Measurements from ENCODE around the gene CASKIN2.

Gene CASKIN2

DNA sequence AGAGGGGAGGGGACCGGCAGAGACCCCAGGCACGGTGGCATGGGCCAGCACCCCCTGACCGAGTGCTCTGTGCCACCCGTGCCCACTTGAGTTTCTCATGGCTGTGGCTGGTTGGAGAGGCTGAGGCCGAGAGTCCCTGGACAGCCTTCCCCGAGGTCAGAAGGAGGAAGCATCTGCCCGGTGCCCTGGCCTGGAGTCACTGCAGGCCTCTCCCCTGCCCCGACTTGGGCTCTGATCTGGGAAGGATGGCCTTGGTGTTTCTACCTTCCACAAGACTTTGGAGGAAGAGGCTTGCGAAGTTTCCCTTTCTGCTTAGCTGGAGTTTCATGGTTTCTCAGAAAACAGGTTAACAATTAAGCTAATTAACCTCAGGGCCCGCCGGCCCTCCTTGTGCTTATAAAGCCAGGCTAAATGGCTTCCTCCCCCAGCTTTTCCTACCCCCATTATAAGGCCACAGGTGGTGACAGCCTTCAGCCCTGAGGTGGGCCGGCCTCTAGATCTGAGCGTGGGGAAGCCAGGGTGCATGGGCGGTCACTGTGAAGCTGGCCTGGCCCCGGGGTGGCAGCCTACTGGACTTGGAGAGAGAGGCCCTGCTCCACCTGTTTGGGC lies 27.5 kb upstream of the CASKIN2 start:
- TF ChIP-seq, protein P1, sequence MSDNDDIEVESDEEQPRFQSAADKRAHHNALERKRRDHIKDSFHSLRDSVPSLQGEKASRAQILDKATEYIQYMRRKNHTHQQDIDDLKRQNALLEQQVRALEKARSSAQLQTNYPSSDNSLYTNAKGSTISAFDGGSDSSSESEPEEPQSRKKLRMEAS (IDR thresholded peaks at IDR 0.05) = no peak
- TF ChIP-seq TEAD4 (IDR thresholded peaks at IDR 0.05) = no peak
- TF ChIP-seq, protein P2, sequence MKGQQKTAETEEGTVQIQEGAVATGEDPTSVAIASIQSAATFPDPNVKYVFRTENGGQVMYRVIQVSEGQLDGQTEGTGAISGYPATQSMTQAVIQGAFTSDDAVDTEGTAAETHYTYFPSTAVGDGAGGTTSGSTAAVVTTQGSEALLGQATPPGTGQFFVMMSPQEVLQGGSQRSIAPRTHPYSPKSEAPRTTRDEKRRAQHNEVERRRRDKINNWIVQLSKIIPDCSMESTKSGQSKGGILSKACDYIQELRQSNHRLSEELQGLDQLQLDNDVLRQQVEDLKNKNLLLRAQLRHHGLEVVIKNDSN (IDR thresholded peaks at IDR 0.05) = no peak
- no peak for TF ChIP-seq FOXM1 (IDR thresholded peaks at IDR 0.05; ENCODE audit: borderline replicate concordance, low read depth)
- no peak for TF ChIP-seq TAF1 (IDR thresholded peaks at IDR 0.05; ENCODE audit: low read depth)
- TF ChIP-seq EP300 (IDR thresholded peaks at IDR 0.05; ENCODE audit: borderline replicate concordance) = no peak
- no peak for TF ChIP-seq YY1 (IDR thresholded peaks at IDR 0.05; ENCODE audit: low read depth)
- no peak for TF ChIP-seq NFIC (IDR thresholded peaks at IDR 0.05)
- TF ChIP-seq CEBPB (IDR thresholded peaks at IDR 0.05) = no peak
- TF ChIP-seq CREB1 (IDR thresholded peaks at IDR 0.05; ENCODE audit: low read depth) = no peak
- TF ChIP-seq, protein P3, sequence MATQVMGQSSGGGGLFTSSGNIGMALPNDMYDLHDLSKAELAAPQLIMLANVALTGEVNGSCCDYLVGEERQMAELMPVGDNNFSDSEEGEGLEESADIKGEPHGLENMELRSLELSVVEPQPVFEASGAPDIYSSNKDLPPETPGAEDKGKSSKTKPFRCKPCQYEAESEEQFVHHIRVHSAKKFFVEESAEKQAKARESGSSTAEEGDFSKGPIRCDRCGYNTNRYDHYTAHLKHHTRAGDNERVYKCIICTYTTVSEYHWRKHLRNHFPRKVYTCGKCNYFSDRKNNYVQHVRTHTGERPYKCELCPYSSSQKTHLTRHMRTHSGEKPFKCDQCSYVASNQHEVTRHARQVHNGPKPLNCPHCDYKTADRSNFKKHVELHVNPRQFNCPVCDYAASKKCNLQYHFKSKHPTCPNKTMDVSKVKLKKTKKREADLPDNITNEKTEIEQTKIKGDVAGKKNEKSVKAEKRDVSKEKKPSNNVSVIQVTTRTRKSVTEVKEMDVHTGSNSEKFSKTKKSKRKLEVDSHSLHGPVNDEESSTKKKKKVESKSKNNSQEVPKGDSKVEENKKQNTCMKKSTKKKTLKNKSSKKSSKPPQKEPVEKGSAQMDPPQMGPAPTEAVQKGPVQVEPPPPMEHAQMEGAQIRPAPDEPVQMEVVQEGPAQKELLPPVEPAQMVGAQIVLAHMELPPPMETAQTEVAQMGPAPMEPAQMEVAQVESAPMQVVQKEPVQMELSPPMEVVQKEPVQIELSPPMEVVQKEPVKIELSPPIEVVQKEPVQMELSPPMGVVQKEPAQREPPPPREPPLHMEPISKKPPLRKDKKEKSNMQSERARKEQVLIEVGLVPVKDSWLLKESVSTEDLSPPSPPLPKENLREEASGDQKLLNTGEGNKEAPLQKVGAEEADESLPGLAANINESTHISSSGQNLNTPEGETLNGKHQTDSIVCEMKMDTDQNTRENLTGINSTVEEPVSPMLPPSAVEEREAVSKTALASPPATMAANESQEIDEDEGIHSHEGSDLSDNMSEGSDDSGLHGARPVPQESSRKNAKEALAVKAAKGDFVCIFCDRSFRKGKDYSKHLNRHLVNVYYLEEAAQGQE (IDR thresholded peaks at IDR 0.05; ENCODE audit: low read depth) = no peak
- TF ChIP-seq TCF12 (IDR thresholded peaks at IDR 0.05; ENCODE audit: low read depth) = no peak
- TF ChIP-seq RAD21 (IDR thresholded peaks at IDR 0.05; ENCODE audit: low read depth) = no peak
- no peak for TF ChIP-seq EGR1 (IDR thresholded peaks at IDR 0.05)
- TF ChIP-seq ZBTB7A (IDR thresholded peaks at IDR 0.05; ENCODE audit: low read depth) = no peak

DNA sequence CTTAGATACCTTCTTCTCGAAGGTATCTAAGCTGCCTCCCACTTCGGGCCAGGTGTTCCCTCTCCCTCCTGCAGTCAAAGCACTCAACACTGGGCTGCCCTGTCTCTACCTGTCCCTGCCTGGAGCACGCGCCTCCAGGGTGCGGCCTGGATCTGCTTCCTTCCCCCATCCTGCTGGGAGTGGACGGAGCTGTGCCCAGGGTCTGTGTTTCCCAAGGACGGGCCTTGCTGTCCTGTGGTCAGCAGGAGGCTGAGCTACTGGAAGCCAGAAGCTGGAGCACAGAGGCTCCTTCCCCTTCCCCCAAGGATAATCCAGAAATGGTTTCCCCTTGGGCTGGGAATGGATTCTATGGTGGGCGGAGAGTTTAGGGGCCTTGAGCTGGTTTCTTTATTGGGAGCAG lies 26.9 kb upstream of the CASKIN2 start:
- TF ChIP-seq, protein P1 (IDR thresholded peaks at IDR 0.05) = no peak
- TF ChIP-seq CEBPB (IDR thresholded peaks at IDR 0.05) (no peak), CREB1 (IDR thresholded peaks at IDR 0.05; ENCODE audit: low read depth) (no peak), NFIC (IDR thresholded peaks at IDR 0.05) (no peak), EP300 (IDR thresholded peaks at IDR 0.05; ENCODE audit: borderline replicate concordance) (no peak), YY1 (IDR thresholded peaks at IDR 0.05; ENCODE audit: low read depth) (no peak)

DNA sequence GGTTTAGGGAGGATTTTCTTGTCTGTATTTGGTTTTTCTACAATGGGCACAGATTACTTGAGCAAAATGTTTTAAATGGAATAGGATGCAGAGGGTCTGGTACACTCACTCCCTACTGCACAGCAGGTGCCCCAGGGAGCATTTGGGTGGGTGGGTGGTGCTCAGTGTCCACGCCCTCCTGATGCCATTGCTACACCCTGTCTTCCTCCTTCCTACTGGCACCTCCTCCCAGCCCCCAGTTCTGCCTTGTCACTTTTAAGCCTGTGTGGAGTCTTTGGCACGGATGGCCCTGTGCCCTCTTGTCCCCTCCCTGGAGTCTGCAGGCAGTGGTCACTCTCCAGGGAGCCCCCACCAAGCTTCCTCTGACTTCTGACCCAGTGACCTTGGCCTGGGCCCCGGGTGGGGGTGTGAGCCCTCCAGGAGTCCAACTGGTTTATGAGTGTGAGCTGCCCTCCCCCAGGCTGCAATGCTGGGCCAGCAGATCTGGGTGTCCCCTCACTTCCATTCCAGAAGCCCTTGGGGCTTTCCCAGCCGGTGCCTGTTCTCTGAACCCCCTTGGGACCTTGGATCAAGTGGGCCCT lies 25.7 kb upstream of the CASKIN2 start:
- TF ChIP-seq RAD21 (IDR thresholded peaks at IDR 0.05; ENCODE audit: low read depth) (no peak), CREB1 (IDR thresholded peaks at IDR 0.05; ENCODE audit: low read depth) (no peak), ZBTB7A (IDR thresholded peaks at IDR 0.05; ENCODE audit: low read depth) (no peak), FOXM1 (IDR thresholded peaks at IDR 0.05; ENCODE audit: borderline replicate concordance, low read depth) (no peak), NFIC (IDR thresholded peaks at IDR 0.05) (no peak), YY1 (IDR thresholded peaks at IDR 0.05; ENCODE audit: low read depth) (no peak), TEAD4 (IDR thresholded peaks at IDR 0.05) (no peak), EGR1 (IDR thresholded peaks at IDR 0.05) (no peak), TAF1 (IDR thresholded peaks at IDR 0.05; ENCODE audit: low read depth) (no peak), TCF12 (IDR thresholded peaks at IDR 0.05; ENCODE audit: low read depth) (no peak), EP300 (IDR thresholded peaks at IDR 0.05; ENCODE audit: borderline replicate concordance) (no peak), CEBPB (IDR thresholded peaks at IDR 0.05) (no peak)
- TF ChIP-seq, protein P2 (IDR thresholded peaks at IDR 0.05) = no peak
- TF ChIP-seq, protein P3 (IDR thresholded peaks at IDR 0.05; ENCODE audit: low read depth) = no peak
- TF ChIP-seq, protein P1 (IDR thresholded peaks at IDR 0.05) = no peak

DNA sequence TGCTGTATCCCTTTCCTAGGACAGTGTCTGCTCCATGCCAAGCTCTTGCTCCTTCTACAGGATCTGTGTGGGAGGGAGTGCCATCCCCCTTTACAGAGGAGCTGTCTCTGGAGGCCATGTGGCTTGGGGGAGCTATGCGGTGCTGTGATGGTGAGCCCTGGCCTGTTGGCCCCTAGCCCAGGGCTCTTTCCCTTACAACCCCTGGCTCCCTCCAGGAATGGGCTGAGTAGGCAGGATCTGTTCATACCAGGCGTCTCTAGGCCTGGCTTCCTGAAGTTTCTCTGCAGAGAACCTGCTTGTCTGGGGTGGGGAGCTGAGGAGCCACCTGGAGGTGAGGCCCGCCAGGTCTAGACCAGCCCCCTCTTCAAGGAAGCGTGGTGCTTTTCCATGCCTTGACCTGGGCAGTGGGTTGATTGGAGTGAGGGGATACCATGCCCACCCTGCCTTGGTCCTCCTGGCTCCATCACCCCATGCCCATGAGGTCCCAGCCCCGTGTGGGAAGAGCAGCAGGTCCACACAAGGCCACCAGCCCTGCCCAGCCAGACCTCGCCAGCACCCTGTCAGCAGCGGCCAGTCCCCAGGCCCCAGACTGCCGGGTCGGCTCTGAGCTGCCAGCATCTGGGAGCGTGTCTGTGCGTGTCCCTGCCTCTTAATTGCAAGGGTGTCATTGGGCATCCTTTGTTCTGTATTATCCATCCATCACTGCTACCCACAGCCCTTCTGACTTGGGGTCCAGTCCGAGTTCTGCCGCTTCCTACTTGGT lies 24.8 kb upstream of the CASKIN2 start:
- TF ChIP-seq ZBTB7A (IDR thresholded peaks at IDR 0.05; ENCODE audit: low read depth) (no peak), TAF1 (IDR thresholded peaks at IDR 0.05; ENCODE audit: low read depth) (no peak), TEAD4 (IDR thresholded peaks at IDR 0.05) (no peak), NFIC (IDR thresholded peaks at IDR 0.05) (no peak), CREB1 (IDR thresholded peaks at IDR 0.05; ENCODE audit: low read depth) (no peak), RAD21 (IDR thresholded peaks at IDR 0.05; ENCODE audit: low read depth) (no peak), CEBPB (IDR thresholded peaks at IDR 0.05) (no peak), TCF12 (IDR thresholded peaks at IDR 0.05; ENCODE audit: low read depth) (no peak), YY1 (IDR thresholded peaks at IDR 0.05; ENCODE audit: low read depth) (no peak), FOXM1 (IDR thresholded peaks at IDR 0.05; ENCODE audit: borderline replicate concordance, low read depth) (no peak), EGR1 (IDR thresholded peaks at IDR 0.05) (no peak), EP300 (IDR thresholded peaks at IDR 0.05; ENCODE audit: borderline replicate concordance) (no peak)
- TF ChIP-seq, protein P3 (IDR thresholded peaks at IDR 0.05; ENCODE audit: low read depth) = no peak
- TF ChIP-seq, protein P1 (IDR thresholded peaks at IDR 0.05) = no peak
- TF ChIP-seq, protein P2 (IDR thresholded peaks at IDR 0.05) = no peak

All from Ishikawa (cell line).